ENCODE measurements around the gene MPL. TPM values are rescaled to one million over a fixed set of nuclear protein-coding genes. Genes with fewer than 3 reads are reported as not detected.

Gene MPL
- total RNA-seq, 2 donors from 2014 or later = 0.64 to 1.2 TPM

DNA sequence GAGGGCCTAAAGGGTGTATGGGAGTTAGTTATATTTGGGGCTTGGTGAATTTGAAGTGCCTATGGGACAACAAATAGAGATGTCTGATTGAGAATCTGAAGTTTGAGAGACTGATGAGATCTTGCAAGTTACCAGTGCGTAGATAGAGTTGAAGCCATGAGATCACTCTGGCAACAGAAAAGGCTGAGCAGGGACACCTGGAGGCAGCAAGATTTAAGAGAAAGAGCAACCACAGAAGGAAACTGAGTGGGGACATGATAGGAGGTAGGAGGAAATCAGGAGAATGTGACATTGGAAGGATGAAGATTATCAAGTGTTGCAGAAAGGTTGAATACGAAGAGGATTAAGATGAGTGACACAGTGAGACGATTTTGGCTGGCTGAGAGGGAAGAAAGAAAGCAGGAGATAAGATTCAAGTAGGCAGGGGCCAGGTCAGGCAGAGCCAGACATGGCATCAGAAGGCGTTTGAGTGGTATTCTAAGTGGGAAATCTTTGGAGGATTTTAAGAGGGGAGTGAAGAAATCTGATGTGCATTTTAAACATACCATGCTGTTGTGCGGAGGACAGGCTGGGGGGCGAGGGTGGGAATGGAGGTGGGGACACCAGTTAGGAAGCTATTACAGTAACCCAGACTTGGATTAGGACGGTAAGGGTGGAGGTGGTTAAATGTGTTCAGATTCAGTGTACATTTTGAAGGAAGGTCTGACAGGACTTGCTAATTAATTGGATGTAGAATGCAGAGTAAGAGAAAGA is 3.0 kb upstream of the MPL start:
- Mint-ChIP-seq H3K36me3 (ENCODE audit: low read depth) (no peaks in the 10 kb centered on the region), H3K27ac (no peak overlapping the region), H3K4me1 (peaks cover 15% of the 10 kb centered on the region), H3K9me3 (no peaks in the 10 kb centered on the region), H3K27me3 (ENCODE audit: insufficient read depth) (no peaks in the 10 kb centered on the region), H3K4me3 (no peak overlapping the region)
- no peaks in the 10 kb centered on the region for H3K27me3 ChIP-seq (ENCODE audit: control insufficient read depth, insufficient read depth, low read length, poor library complexity, severe bottlenecking)
- no peak overlapping the region for H3K4me3 ChIP-seq (ENCODE audit: low read length)
- no peaks in the 10 kb centered on the region for H3K9me3 ChIP-seq (ENCODE audit: control insufficient read depth, low read length)
- H3K9ac ChIP-seq (ENCODE audit: extremely low read depth, low read length, poor library complexity, severe bottlenecking) = no peak overlapping the region
- no peak for DNase-seq
- H3K36me3 ChIP-seq (ENCODE audit: control insufficient read depth, insufficient read depth, low read length) = no peaks in the 10 kb centered on the region
- no peak for TF ChIP-seq CTCF (conservative IDR thresholded peaks at IDR 0.05)
- WGBS, 2 experiments (ENCODE audit: insufficient coverage in 1 of 2, insufficient read length in 1 of 2) = 88 to 91% methylated on average over 6 to 7 of the region's 7 CpGs
- no peak overlapping the region for H3K27ac ChIP-seq (ENCODE audit: low read depth, low read length)
- no peaks in the 10 kb centered on the region for H3K4me1 ChIP-seq (ENCODE audit: control insufficient read depth, insufficient read depth, low read length)

GRCh38 chr1:43338001-43338400 is 383 bp downstream of the MPL start:
- H3K9me3 Mint-ChIP-seq = no peaks in the 10 kb centered on the region
- Histone ChIP-seq H3K27ac (ENCODE audit: low read depth, low read length) (no peak overlapping the region), H3K9ac (ENCODE audit: extremely low read depth, low read length, poor library complexity, severe bottlenecking) (no peak overlapping the region), H3K4me3 (ENCODE audit: low read length) (no peak overlapping the region), H3K27me3 (ENCODE audit: control insufficient read depth, insufficient read depth, low read length, poor library complexity, severe bottlenecking) (no peaks in the 10 kb centered on the region), H3K9me3 (ENCODE audit: control insufficient read depth, low read length) (no peaks in the 10 kb centered on the region), H3K36me3 (ENCODE audit: control insufficient read depth, insufficient read depth, low read length) (no peaks in the 10 kb centered on the region), H3K4me1 (ENCODE audit: control insufficient read depth, insufficient read depth, low read length) (no peaks in the 10 kb centered on the region)
- peak; percentile 35 for DNase-seq
- WGBS, 2 experiments (ENCODE audit: insufficient coverage in 1 of 2, insufficient read length in 1 of 2) = 88 to 95% methylated on average over 4 to 5 of the region's 5 CpGs
- no peak overlapping the region for H3K27ac Mint-ChIP-seq
- no peak overlapping the region for H3K4me3 Mint-ChIP-seq
- H3K4me1 Mint-ChIP-seq = peaks cover 5% of the 10 kb centered on the region
- no peak for TF ChIP-seq CTCF (conservative IDR thresholded peaks at IDR 0.05)
- H3K27me3 Mint-ChIP-seq (ENCODE audit: insufficient read depth) = no peaks in the 10 kb centered on the region
- H3K36me3 Mint-ChIP-seq (ENCODE audit: low read depth) = no peaks in the 10 kb centered on the region

DNA sequence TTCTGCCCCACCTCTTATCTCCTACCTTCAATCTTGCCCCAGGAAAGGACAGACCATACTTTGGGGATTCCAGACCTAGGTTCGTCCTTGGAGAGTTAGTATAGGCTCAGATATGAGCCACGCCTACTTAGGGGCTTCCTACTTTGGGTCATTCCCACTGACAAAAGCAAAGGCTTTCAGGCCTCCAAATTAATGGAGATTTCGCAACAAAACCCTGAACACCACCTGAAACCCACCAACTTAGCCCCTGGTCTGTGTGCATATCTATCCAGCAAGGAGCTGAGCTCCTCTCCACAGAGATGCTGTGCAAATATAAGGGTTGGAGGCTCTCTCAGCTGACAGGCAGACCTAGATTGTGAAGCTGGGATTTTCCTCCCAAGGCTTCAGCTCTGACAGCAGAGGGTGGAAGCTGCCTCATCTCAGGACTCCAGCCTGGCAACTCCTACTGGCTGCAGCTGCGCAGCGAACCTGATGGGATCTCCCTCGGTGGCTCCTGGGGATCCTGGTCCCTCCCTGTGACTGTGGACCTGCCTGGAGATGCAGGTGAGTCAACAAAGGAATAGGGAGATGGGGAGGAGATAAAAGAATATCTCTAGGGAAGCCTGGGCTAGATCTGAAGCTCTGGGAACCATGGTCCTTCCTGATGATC is 2.1 kb downstream of the MPL start:
- Mint-ChIP-seq H3K27me3 (ENCODE audit: insufficient read depth) (no peaks in the 10 kb centered on the region), H3K4me3 (no peak overlapping the region), H3K4me1 (peaks cover under 1% of the 10 kb centered on the region), H3K36me3 (ENCODE audit: low read depth) (no peaks in the 10 kb centered on the region), H3K27ac (no peak overlapping the region), H3K9me3 (no peaks in the 10 kb centered on the region)
- H3K9me3 ChIP-seq (ENCODE audit: control insufficient read depth, low read length) = no peaks in the 10 kb centered on the region
- no peak for DNase-seq
- H3K9ac ChIP-seq (ENCODE audit: extremely low read depth, low read length, poor library complexity, severe bottlenecking) = no peak overlapping the region
- 92 to 100% methylated on average over 2 to 6 of the region's 6 CpGs for WGBS, 2 experiments (ENCODE audit: insufficient coverage in 1 of 2, insufficient read length in 1 of 2)
- no peak overlapping the region for H3K27ac ChIP-seq (ENCODE audit: low read depth, low read length)
- no peaks in the 10 kb centered on the region for H3K27me3 ChIP-seq (ENCODE audit: control insufficient read depth, insufficient read depth, low read length, poor library complexity, severe bottlenecking)
- no peaks in the 10 kb centered on the region for H3K4me1 ChIP-seq (ENCODE audit: control insufficient read depth, insufficient read depth, low read length)
- no peaks in the 10 kb centered on the region for H3K36me3 ChIP-seq (ENCODE audit: control insufficient read depth, insufficient read depth, low read length)
- TF ChIP-seq CTCF (conservative IDR thresholded peaks at IDR 0.05) = no peak
- no peak overlapping the region for H3K4me3 ChIP-seq (ENCODE audit: low read length)
